Caco-2 (cell line): ENCODE measurements around the gene MYOF. TPM values are rescaled to one million over a fixed set of nuclear protein-coding genes. Genes with fewer than 3 reads are reported as not detected.

Experiments
- BruUV-seq: library from RNA; stranded (reverse); fragments of 400-500 nt; replicated peaks from 2 replicates; lab custom pipeline; 2021; lab: Mats Ljungman, UMichigan
- CTCF ChIA-PET: fragments of 300-600 bp; sonication (Branson Sonifier 250); formaldehyde crosslinking; loops from one replicate; lab custom pipeline; 2022; ENCODE audit warnings: antibody characterized with exemption; lab: Charles Lee
- POLR2A ChIA-PET: fragments of 300-600 bp; sonication (Branson Sonifier 250); formaldehyde crosslinking; loops from one replicate; lab custom pipeline; 2022; ENCODE audit warnings: antibody characterized with exemption; lab: Charles Lee
- DNase-seq, 2 experiments: peaks; one replicate each; pipeline versions ENCODE4 v3.0.0 to v3.0.0-alpha.2; 2020 to 2022
- H3K27me3 ChIP-seq: replicated peaks from 2 replicates; pipeline ENCODE4 v1.6.0; 2011; ENCODE audit warnings: low read length; ENCODE audit not compliant: control insufficient read depth, insufficient read depth
- H3K36me3 ChIP-seq: 2 replicates; pipeline ENCODE4 v1.5.1; 2011; ENCODE audit warnings: low read length; ENCODE audit not compliant: control insufficient read depth, insufficient read depth
- H3K4me1 ChIP-seq: fragments of 250-450 bp; sonication (Bioruptor Pico); 2 replicates; pipeline ENCODE4 v1.5.1; 2020; ENCODE audit warnings: mild to moderate bottlenecking
- H3K4me3 ChIP-seq: 2 replicates; pipeline ENCODE4 v1.5.1; 2011; ENCODE audit warnings: low read depth, mild to moderate bottlenecking, control low read depth, low read length
- H3K9me3 ChIP-seq: fragments of 250-450 bp; sonication (Bioruptor Pico); 2 replicates; pipeline ENCODE4 v1.5.1; 2020; ENCODE audit warnings: mild to moderate bottlenecking, moderate library complexity
- H3K27ac Mint-ChIP-seq: one replicate; pipeline ENCODE4 v1.8.0; 2022; ENCODE audit warnings: mixed read lengths; ENCODE audit not compliant: unreplicated experiment
- H3K27me3 Mint-ChIP-seq: one replicate; pipeline ENCODE4 v1.8.0; 2022; ENCODE audit warnings: mixed read lengths; ENCODE audit not compliant: insufficient read depth, unreplicated experiment
- H3K36me3 Mint-ChIP-seq: one replicate; pipeline ENCODE4 v1.8.0; 2022; ENCODE audit warnings: mild to moderate bottlenecking, mixed read lengths; ENCODE audit not compliant: insufficient read depth, unreplicated experiment
- H3K4me1 Mint-ChIP-seq: one replicate; pipeline ENCODE4 v1.8.0; 2022; ENCODE audit warnings: low read depth, mixed read lengths; ENCODE audit not compliant: unreplicated experiment
- H3K4me3 Mint-ChIP-seq: one replicate; pipeline ENCODE4 v1.8.0; 2022; ENCODE audit warnings: mild to moderate bottlenecking, moderate library complexity, mixed read lengths; ENCODE audit not compliant: unreplicated experiment
- H3K9me3 Mint-ChIP-seq: one replicate; pipeline ENCODE4 v1.8.0; 2022; ENCODE audit warnings: mixed read lengths; ENCODE audit not compliant: unreplicated experiment
- CTCF ChIP-seq, 2 experiments: fragments of 200-600 bp in 1 of 2; IDR thresholded peaks; 1 replicate in 1 of 2; 2 replicates in 1 of 2; pipeline versions ENCODE4 v1.5.1 to v1.8.0; 2011 to 2022; ENCODE audit warnings: antibody characterized with exemption in 1 of 2, control low read depth in 1 of 2, inconsistent platforms in 1 of 2, low read depth in 1 of 2, low read length in 1 of 2, mild to moderate bottlenecking in 1 of 2, moderate library complexity in 1 of 2; ENCODE audit not compliant: insufficient read depth in 1 of 2, severe bottlenecking in 1 of 2, unreplicated experiment in 1 of 2
- intact Hi-C: fragments of 100-400 bp; cut with micrococcal nuclease; formaldehyde crosslinking; loops from one replicate; pipeline ENCODE4 v1.10.0; 2022; ENCODE audit not compliant: unreplicated experiment
- total RNA-seq: library from RNA; stranded (reverse); gene quantifications from 2 replicates; pipeline ENCODE4 v1.2.3, GENCODE V29; 2022

MYOF gene
- total RNA-seq, 1 experiment from 2014 or later = 148 TPM

- H3K4me3 Mint-ChIP-seq = no peak overlapping the region
- peaks cover 29% of the 10 kb centered on the region for H3K4me1 ChIP-seq
- peaks cover 6% of the 10 kb centered on the region for H3K36me3 Mint-ChIP-seq
- no peak for TF ChIP-seq CTCF (IDR thresholded peaks at IDR 0.05; ENCODE audit: insufficient read depth in 1 of 2, low read depth in 1 of 2, low read length in 1 of 2, severe bottlenecking in 1 of 2, unreplicated experiment in 1 of 2)
- H3K27me3 Mint-ChIP-seq = no peaks in the 10 kb centered on the region
- no peaks in the 10 kb centered on the region for H3K27me3 ChIP-seq
- no TSS peak for BruUV-seq
- CTCF ChIA-PET = interaction anchor here (0.6 kb wide), 1 partner anchor 720 kb away, joined by 7 read pairs; no protein-coding TSS in a partner anchor
- H3K36me3 ChIP-seq = no peaks in the 10 kb centered on the region
- DNase-seq = no peak
- intact Hi-C loops = no loop called here
- H3K4me3 ChIP-seq = no peak overlapping the region
- H3K27ac Mint-ChIP-seq = no peak overlapping the region
- H3K4me1 Mint-ChIP-seq = peaks cover 14% of the 10 kb centered on the region
- POLR2A ChIA-PET = no interaction called here
- no peaks in the 10 kb centered on the region for H3K9me3 Mint-ChIP-seq
- peaks cover 11% of the 10 kb centered on the region for H3K9me3 ChIP-seq
Observed at GRCh38 chr10:93277360-93277759, 204.8 kb downstream of the MYOF start.

GRCh38 chr10:93274419-93274818 is 207.7 kb downstream of the MYOF start:
- POLR2A ChIA-PET = no interaction called here
- CTCF ChIA-PET = no interaction called here

GRCh38 chr10:93272884-93273675 is 209.1 kb downstream of the MYOF start:
- Histone ChIP-seq H3K4me3 (no peak overlapping the region), H3K27me3 (no peaks in the 10 kb centered on the region), H3K4me1 (peaks cover 23% of the 10 kb centered on the region), H3K36me3 (no peaks in the 10 kb centered on the region), H3K9me3 (peaks cover 14% of the 10 kb centered on the region)
- DNase-seq = no peak
- ChIA-PET CTCF (no interaction called here), POLR2A (no interaction called here)
- TF ChIP-seq CTCF (IDR thresholded peaks at IDR 0.05; ENCODE audit: insufficient read depth in 1 of 2, low read depth in 1 of 2, low read length in 1 of 2, severe bottlenecking in 1 of 2, unreplicated experiment in 1 of 2) = no peak
- H3K4me1 Mint-ChIP-seq = peaks cover 18% of the 10 kb centered on the region
- peaks cover 6% of the 10 kb centered on the region for H3K36me3 Mint-ChIP-seq
- peak overlapping the region; percentile 6 for H3K27ac Mint-ChIP-seq
- H3K27me3 Mint-ChIP-seq = no peaks in the 10 kb centered on the region
- H3K9me3 Mint-ChIP-seq = no peaks in the 10 kb centered on the region
- BruUV-seq = no TSS peak
- intact Hi-C loops = no loop called here
- H3K4me3 Mint-ChIP-seq = no peak overlapping the region

More at GRCh38 chr10:93274419-93274818, 207.7 kb downstream of the MYOF start:
- Mint-ChIP-seq H3K27ac (peak overlapping the region; percentile 94), H3K36me3 (peaks cover 6% of the 10 kb centered on the region), H3K4me3 (no peak overlapping the region), H3K27me3 (no peaks in the 10 kb centered on the region), H3K4me1 (peaks cover 14% of the 10 kb centered on the region), H3K9me3 (no peaks in the 10 kb centered on the region)
- no peaks in the 10 kb centered on the region for H3K36me3 ChIP-seq
- intact Hi-C loops = loop anchor here (2.0 kb wide), 1 partner anchor 14 kb away; no protein-coding TSS in a partner anchor
- no peak for TF ChIP-seq CTCF (IDR thresholded peaks at IDR 0.05; ENCODE audit: insufficient read depth in 1 of 2, low read depth in 1 of 2, low read length in 1 of 2, severe bottlenecking in 1 of 2, unreplicated experiment in 1 of 2)
- peak; percentile 72 to 81 for DNase-seq
- peaks cover 12% of the 10 kb centered on the region for H3K9me3 ChIP-seq
- no peaks in the 10 kb centered on the region for H3K27me3 ChIP-seq
- no TSS peak for BruUV-seq
- peaks cover 23% of the 10 kb centered on the region for H3K4me1 ChIP-seq
- no peak overlapping the region for H3K4me3 ChIP-seq
